SIG-M5 (cell line): ENCODE data around the gene METTL25B.

ENCODE experiments used
- DNase-seq: peaks from one replicate; lab custom pipeline; 2025; lab: John Stamatoyannopoulos, UW

The METTL25B gene

DNA sequence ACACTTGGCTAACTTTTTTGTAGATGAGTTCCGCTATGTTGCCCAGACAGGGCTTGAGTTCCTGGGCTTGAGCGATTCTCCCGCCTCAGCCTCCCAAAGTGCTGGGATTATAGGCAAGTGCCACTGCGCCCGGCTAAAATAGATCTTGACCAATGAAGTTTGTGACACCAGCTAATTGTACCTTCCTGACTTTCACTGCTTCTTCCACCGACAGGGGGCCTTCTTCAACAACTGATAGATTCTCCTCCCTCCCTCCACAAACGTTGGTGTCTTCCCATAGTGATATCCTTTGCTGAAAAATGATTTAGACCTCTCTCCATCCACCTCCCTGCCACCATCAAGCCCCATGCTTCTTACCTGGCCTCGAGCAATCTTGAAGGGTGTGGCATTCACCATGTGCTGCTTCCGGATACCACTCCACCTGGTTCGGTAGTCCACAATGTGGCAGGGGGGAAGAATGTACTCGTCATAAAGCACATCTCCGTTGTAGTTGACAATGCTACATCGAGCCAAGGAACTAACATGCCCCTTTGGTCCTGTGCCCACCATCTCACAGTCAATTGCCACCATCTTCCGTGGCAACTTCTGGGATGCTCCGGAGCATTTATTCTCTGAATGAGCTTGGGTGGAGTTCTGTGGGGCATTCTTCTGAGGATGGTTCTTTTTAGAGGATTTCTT, 1.6 kb upstream of the METTL25B start:
- DNase-seq: peak; percentile 42

DNA sequence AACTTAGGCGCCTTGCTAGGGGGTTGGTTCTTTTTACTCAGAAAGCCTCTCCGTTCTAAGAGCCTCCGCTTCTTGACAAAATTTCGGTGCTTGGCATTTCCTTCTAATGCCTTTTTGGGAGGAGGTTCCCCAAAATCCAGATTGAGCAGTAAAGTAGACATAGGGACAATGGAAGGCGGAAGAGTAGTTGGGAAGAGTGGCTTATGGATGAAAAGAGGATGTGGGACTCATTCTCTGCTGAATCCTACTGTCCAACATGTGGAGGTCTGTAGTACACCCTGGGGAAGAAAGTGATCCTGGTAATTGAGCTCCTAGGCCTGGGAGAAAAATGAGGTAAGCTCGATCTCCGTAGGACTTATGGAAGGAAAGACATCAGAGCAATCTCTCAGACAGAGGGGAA, 777 bp upstream of the METTL25B start:
- no peak for DNase-seq

DNA sequence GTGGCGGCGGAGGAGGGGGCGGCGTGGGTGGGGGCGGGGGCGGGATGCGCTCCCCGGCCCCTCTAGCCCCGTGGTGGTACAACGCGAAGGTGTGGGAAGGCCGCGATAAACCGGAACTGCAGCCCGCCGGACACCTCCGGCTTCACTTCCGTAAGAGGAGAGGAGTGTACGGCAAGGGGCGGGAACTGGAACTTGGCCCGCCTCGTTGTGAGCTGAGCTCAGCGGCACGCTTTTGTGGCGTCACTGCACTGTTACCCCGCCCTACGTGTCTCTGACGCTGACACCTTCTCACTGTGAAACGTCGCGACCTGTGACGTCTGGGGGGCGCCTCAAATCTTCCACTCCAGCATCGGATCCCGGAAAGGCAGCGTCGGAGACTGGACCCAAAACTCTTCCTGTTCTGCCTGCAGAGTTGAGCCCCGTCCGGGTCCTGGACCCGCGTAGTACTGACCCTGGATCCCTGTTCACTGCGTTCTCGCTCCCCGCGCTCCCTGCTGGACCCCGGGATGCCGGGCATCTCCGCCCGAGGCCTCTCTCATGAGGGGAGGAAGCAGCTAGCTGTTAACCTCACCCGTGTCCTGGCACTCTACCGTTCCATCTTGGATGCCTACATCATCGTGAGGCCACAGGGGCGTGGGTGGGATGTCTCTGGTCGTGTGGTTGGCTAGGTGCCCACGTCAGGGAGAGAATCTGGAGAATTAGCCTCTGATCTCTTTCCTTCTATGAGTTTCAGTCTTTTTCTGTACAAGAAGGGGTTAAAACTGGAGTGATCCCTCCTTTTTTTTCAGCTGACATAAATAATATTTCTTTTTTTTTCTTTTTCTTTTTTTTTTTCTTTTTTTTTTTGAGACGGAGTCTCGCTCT, 562 bp downstream of the METTL25B start, which contains the start of gene ISG20L2:
Gene ISG20L2 (minus strand): TSS at position 168 of the 864 bp plus-strand sequence. CDS start 1,114 bp downstream, outside the sequence.
- peak; percentile 97 for DNase-seq

DNA sequence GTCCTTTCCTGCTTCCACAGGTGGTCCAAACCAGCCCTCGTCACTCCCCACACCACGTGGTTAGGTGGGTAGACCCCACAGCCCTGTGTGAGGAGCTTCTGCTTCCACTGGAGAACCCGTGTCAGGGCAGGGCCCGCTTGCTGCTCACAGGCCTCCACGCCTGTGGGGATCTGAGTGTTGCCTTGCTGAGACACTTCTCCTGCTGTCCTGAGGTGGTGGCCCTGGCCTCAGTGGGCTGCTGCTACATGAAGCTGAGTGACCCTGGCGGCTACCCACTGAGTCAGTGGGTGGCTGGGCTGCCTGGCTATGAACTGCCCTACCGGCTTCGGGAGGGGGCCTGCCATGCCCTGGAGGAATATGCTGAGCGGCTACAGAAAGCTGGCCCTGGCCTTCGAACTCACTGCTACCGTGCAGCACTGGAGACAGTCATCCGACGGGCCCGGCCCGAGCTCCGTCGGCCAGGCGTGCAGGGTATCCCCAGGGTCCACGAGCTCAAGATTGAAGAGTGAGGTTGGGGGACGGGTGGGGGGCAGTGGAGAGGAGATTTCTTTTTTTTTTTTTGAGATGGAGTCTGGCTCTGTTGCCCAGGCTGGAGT, 5.8 kb downstream of the METTL25B start:
- no peak for DNase-seq

DNA sequence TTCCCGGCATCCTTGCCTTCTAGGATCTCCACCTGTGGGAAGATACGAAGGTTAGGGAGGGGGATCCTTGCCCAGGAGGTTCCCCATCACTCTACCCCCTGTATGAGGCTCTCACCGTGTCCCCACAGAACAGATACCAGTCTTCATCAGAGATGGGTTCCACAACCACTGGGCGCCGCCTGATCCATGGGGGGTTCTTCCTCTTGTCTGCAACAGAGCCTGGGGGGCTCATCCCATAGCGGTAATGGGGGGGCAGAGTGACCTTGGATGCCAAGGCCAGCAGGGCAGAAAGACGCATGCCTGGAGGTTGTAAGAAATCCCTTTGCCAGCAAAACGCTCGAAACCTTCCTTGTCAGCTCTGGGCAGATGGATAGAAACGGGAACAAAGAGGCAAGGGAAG, 10.1 kb downstream of the METTL25B start:
- DNase-seq: no peak

DNA sequence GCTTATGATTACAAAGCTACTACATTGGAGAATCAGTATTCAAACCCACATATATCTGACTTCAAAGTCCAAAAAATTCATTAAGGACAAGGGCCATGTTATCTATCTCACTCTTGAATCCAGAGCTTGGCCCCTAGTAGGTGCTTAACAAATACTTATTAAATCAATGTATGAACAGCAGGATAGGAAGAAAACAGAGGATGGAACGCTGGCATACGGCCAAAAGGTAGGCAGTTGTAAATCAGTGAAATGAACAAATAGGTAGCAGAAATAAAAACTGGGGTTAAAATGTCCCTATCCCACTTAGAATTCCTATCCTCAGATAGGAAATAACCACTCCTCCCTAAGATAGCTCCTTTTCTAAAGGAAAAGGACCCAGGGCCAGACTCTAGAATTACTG, 10.6 kb downstream of the METTL25B start:
- DNase-seq: no peak

DNA sequence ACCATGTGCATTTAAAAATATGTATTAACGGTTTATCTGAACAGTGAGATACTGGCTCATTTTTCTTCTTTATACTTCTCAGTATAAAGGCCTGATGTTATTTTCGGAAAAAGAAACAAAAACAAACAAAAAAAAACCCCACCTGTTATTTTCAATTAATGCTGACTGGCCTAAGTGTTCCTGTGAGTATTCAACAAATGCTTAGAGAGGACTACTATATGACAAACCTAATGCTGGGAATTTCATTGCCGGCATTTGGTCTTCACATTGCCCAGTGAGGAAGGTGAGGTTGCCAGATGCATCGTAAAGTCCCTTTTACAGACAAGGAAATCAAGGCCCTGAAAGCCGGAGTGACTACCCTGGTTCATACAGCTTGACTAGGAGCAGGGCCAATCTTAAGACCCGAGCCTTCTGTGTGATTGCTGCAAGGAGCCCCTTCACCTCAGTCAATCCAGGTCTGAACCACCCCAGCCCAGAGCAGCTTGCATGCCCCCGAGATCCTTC, 12.0 kb downstream of the METTL25B start:
- no peak for DNase-seq

DNA sequence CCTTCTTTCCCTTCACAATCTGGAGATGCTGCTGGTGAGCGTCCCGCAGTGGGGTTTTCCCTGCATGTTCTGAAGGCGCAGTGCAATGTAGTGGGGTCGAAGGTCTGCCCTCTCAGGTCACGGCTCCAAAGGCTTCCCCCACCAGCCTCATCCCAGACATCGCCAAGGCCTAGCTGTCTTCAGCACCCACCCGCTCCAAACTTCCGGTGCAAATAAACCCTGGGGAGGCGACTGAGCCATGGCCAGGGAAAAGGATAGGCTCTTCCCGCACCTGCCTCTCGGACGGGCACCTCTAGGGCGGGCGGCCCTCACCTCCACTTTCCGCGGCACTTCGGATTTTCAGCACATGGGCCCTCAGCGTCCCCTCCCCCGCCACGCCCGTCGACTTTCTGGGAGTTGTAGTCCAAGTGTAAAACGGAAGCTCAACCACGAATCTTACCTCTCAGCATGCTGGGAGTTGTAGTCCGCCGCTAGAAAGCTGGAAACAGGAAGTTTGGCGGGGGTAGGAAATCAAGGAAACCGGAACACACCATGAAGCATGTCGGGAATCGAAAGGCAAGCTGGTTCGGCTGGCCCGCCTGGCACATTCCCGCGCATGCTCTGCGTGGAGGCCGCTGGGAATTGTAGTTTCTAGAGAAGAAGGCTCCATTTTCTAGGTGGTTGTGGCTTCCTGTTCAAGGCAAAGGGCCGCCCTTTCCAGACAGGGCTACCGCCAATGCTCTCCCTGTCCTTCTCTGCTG, 12.6 kb downstream of the METTL25B start, which contains the start of gene MRPL24:
Gene MRPL24 (minus strand): TSS at position 348 of the 740 bp plus-strand sequence. CDS start 2,384 bp downstream, outside the sequence.
- peak; percentile 100 for DNase-seq

DNA sequence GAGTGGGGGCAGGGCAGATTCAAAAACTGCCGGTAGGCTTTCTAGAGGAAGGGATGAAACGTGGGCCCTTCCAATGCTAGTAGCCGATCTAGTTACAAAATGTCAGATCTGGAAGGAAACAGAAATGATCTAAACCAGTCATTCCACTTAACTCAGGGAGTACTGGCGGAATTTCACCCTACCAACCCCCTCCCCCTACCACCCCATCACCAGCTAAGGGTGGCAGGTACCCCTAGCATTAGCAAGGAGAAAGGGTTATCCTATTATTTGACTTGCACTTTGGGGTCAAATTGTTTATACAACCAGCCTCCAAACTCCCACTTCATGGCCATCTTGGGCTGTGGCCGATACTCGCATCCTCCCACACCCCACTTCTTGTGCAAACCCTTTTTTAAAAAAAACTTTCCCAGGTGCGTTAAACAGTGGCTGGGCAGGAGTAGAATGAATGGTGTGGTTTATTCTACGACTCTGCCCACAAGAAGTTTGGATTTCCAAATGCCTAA, 13.3 kb downstream of the METTL25B start:
- DNase-seq: no peak

DNA sequence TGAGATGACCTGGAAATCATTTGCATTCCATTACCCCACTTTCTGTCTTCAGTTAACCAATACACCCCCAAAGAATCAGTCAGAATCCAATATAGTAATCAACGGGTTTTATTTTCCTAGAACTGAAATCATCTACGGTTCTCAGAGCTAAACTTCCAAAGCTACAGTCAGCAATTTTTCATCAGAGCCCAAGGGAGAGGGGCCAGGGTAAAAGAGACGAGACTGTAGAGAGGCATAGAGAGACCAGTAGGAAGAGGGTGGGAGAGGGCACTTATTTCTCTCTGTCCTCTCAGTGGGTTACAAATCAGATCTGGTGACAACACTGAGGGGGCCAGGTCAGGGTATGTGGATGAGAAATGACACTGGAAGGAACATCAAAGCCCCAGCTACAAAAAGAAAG, 13.7 kb downstream of the METTL25B start:
- DNase-seq: no peak

DNA sequence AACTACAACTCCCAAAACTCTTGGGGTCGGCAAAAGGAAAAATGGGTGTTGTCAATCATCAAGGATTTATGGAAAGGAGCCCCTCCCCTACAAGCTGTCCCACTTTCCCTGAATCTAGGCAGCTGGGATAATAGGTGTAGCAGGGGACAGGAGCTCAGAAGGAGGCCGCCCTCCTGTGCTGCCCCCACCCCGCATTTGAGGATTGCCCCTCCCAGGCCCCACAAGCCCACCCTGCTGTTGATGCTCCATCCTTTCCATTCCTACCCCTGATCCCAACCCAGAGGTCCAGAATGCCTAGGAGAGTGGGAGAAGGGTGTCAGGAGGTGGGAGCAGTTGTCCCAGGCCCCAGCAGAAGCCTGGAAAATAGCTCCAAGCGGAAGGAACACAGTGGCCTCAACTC, 14.5 kb downstream of the METTL25B start:
- no peak for DNase-seq

DNA sequence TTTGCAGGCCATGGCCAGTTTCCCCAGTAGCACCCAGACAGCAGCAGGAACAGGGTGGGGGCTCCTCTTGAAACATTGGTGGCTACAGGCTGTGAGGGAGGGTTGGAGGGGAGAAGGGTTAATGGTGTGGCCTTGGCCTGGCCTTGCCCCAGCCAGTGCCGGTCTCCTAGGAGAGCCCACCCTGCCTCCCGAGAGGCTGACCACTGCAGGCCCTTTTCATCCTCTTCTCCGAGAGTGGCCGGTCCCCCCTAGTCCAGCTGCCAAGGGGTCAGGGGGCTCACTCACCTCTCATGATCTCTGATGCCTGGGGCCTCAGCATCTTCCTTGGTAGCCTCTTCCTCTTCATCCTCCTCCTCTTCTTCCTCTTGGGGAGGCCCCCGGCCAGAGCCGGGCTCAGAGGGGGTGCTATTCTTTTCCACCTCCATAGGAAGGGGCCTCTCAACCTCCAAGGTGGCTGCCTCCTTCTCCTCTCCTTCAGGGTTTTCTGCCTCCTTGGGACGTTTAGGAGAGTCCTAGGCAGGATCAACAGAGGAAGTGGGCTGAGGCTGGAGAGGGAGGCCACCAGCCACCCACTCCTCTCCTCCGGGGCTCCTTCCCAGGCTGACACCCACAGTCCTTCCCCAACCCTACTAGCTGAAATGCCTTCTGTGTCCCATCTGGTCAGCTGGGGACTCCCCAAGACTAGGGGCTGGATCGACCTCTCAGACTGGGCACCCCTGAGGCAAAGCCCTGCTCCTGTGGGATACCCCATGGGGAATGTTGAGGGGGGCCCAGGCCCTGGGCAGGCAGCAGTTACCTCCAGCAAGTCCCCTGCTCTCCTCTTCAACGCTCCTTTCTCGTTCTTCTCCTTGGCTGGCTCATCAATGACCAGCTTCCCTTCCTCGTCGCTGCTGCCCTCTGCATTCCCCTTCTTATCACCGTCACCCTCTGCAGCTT, 15.4 kb downstream of the METTL25B start:
- no peak for DNase-seq

DNA sequence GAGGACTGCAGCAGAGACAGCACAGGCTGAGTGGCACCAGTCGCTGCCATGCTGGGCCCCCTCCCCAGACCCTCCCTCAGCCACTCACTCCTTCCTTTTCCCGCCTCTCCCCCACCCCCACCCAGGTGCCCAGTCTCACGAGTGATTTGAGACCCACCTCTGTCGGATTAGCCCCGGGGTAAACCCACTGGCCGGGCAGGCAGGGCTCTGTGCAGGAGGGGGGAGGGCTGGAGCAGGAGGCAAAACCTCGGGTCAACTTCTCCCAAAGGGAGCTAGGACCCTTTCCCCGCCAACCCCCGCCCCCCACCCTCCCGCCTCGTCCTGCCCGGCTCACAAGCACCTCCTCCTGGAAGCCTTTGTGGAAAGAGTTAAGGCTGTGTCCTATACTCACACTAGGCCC, 16.1 kb downstream of the METTL25B start:
- no peak for DNase-seq

DNA sequence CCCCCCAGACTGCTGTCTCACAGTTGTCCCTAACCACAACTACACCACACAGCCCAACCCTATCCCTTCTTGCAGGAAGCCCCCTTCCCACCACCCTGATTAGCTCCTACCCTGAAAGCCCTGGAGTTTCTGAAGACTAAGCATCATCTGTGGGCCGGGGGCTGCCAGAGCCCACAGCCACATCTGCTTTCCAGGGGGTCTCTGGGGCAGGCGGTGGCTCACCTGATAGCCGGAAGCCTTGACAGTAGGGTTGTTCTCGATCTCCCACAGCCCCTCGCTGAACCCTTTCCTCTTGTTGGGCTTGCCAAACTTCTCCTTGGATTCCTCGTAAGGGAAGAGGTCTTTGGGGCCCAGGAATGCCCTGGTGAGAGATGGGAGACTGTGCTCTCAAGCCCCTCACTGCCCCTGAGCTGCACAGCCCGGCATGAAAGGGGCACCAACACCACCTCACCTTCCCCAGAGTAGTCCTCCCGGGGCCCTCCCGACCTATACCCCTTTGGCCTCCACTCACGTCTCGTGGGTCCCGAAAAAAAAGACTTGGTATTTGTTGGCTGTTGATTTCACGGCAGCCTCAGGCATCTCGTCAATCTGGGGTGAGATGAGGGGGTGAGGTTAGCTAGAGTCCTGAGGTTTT, 16.6 kb downstream of the METTL25B start:
- DNase-seq: no peak

DNA sequence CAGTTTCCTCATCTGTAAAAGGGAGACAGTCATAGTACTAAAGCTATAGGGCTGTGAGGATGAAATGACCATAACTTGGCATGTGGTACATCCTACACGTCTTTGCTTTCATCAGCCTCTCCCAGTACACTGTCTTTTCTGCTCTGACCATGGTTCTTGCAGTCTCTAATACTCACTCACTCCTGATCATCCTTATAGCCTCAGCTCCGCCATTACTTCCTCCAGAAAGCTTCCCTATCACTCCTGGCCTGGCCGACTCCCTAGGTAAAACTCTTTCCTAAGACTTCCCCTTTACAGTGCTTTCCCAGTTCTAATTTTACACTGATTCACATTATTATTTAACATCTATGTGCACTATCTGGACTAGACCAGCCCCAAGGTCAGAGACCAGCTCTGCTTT, 17.6 kb downstream of the METTL25B start:
- DNase-seq: no peak

DNA sequence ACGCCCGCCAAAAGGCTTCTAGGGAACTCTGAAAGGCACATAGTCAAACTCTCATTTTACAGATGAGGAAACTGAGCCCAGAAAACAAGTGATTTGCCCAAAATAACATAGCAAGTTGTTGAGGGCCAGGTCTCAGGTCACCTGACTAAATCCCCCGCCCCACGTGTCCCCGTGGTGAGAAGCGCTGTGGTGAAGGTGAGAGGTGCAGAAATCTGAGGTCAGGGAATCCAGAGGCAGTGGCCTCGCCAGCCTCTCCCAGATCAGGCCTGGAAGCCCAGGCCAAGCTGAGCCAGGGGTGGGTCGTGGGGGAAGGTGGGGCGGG, 18.1 kb downstream of the METTL25B start:
- DNase-seq: no peak

DNA sequence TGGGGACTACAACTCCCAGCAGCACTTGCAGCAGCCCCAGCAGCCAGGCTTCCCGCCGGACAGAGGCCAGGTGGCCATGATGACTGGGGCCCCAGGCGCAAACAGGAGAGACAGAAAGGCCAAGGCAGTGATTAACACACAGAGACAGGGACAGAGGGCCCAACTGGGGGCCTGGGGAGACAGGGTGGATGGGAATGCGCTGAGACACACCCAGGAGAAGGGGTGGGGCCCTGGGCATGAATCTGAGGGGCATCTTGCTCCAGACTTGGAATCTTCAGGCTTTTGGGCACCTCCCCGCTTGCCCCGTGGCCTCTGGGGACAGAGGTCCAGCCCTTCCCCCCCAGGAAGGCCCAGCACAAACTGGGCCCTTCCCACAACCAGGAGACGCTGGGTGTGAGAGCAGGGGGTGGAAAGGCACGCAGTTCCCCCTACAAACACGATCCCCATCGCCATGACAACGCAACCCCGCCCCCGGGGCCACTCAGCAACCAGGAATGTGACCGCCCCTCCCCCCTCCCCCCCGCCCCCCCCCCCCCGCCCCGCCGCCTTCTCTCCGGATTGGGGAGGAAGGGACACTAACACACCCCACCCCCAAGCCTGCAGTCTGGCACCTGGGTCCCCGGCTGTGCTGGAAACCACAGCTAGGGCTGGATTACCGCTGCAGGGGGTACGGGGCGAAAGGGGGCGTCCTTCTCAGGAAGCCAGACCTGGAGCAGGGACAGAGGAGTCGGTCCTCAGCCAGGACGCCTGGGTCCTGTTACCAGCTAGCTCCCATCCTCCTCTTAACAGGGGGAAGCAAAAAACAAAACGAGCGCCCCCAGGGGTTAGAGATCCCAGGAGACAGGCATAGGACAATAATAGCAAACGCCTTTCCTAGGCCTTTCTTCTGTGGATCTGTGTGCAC, 18.7 kb downstream of the METTL25B start:
- DNase-seq: no peak

DNA sequence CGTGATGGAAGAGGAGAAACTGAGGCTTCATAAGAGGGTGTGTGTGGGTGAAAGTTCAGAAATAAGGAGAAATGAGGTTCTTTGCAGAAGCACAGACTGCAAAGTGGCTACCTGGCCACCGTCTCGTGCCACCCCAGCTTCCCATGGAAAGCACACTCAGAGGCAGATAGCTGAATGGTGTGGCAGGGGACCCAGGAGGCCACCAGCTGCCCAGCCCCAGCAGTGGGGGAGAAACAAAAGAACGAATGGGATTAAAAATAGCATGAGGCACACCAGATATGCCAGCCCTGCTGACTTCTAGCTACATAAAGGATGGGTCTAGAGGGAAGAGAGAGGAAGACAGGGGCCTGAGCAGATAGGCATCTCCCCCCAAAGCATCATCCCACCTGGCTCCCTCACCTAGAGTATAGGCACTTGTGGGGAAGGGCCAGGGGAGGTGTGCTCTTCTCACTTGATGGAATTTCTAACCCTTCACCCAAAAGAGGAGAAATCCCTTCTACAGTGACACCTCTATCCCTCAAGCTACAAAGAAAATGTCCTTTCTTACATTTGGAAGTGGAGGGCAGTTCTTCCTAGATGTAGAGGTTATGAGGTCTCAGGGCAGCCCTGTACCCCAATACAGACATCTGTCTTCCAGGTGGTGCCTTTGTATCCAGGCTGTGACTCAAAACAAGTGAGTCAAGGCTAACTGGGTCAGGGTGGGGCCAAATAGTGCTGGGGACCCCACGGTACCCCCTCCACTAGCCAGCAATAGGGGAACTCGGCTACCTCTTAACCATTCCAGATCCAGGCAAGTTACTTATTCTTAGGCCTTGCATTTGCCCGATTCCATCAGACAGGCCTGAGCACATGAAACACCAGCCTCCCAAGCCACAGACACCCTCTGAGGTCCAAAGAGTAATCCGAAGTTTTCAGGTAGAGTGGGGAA, 19.7 kb downstream of the METTL25B start:
- DNase-seq: no peak
